ENCODE measurements around the gene RNF130.
"Not testable (repeated sequence)": the region's sequence is repeated elsewhere in the genome, so short reads cannot be mapped to it uniquely, and the experiment has no call there.

Gene RNF130

GRCh38 chr5:179967489-179967888 lies 104.1 kb downstream of the RNF130 start:
- no peak for FAIRE-seq

DNA sequence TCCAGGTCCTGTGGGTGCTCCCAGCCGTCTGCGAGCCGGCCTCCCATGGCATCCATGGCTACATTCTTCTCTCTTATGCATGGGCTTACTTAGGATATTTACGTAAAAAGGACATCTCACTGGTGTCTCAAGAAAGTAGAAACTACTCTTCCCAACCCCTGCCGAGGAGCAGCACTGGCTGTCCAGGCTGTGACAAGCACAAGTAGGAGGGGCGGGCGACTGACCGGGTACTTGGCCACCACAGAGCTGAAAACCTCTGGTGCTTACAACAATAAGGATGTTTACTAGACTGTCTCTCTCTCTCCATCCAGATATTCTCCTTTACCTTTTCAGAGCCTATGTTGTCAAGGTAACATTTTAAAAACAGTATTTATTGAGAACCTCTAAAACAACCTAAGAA lies 107.5 kb downstream of the RNF130 start:
- FAIRE-seq = no peak

DNA sequence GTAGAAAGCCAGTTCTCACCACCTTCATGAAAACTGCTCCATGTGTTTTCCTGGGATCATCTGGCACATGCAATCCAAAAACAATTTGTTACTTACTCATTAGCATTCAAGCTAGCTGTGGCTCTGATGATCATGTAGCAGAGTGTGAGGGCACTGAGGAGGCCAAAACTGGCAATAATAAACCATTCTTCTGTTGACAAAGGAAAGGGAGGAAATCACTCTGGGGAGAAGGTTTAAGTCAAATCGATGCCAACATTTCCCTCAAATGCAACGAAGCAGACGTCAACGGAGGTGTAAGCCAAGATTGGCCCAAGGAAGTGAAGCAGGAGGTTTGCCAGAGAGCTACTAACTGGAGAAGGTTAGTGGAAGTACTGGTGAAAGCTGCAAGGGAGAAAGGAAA lies 108.2 kb downstream of the RNF130 start:
- FAIRE-seq = no peak

DNA sequence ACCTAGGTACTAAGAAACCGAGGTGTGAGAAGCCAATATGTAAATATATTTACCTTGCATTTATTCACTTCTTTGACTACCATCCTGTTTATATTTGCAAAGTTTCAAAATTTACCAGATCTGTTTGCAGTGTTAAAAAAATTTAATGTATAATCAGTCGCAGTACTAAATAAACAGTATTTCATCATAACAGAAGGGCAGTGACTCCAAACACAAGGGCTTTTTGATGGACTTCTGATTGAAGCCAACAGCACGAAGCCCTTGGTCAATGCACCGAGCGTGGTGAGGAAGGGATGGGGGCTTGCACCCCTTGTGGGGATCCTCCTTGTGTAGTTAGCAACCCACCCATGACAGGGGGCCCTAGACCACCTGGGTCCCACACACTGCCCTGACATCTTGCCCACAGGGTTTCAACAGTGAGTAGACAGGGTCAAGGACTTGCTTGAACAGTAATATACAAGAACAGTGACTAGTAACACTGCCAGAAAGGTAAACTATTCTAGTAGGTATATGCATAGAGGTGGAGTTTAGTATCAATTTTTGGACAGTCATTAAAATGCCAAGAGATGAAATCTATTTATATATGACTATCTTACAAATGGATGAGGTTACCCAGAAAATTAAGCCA lies 111.2 kb downstream of the RNF130 start:
- FAIRE-seq = no peak

GRCh38 chr5:179959641-179960040 lies 111.9 kb downstream of the RNF130 start:
- no peak for FAIRE-seq

DNA sequence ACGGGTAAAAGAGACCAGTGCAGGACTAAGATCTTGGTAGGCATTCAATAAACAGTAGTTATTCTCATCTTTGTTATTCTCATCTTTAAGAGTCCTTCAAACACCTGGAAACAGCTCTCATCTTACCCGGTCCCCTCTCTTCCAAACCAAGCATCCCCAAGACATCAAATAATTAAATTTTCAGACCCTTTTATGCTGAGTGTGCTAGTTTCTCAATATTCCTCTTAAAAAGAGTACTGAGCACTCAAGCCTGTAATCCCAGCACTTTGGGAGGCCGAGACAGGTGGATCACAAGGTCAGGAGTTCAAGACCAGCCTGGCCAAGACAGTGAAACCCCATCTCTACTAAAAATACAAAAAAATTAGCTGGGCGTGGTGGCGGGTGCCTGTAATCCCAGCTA lies 112.4 kb downstream of the RNF130 start:
- FAIRE-seq = not testable (repeated sequence)

DNA sequence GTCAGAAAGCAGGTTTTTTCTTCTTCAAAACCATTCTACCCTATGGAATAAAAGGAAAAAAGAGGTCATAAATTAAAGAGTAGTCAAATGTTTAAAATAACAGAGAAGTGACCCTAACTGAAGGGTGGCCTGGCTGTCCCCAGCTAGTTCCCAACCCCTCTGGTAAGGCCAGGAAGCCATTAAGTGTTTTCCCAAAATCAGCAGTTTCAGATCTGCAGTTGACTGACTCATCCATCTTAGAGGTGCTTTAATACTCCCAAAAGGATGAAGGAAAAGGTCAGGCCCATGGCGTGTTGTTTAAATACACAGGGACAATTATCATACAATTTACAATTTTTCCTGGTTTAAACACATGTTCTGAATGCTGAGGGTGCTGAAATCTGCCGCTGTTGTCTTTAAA lies 115.9 kb downstream of the RNF130 start:
- FAIRE-seq = no peak

GRCh38 chr5:179955062-179955461 lies 116.5 kb downstream of the RNF130 start:
- no peak for FAIRE-seq

GRCh38 chr5:179954434-179954833 lies 117.1 kb downstream of the RNF130 start:
- no peak for FAIRE-seq

DNA sequence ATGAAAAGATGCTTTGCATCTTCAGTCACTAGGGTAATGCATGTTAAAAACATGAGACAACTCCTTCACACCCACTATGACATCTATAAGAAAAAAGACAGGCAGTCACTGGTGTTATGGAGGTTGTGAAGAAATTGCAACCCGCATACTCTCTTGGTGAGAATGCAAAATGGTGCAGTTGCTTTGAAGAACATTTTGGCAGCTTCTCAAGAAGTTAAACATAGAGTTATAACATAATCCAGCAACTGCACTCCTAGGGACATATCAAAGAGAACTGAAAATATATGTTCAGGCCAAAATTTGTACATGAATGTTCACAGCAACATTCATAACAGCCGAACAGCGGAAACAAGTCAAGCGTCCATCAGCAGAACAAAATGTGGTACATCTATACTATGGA lies 117.6 kb downstream of the RNF130 start:
- FAIRE-seq = no peak

GRCh38 chr5:179936976-179937681 lies 134.4 kb downstream of the RNF130 start:
- FAIRE-seq = peak; percentile 87

- no peak for FAIRE-seq
These were observed 140.6 kb downstream of the RNF130 start for GRCh38 chr5:179930788-179931473.

GRCh38 chr5:179927824-179928223 lies 143.7 kb downstream of the RNF130 start:
- no peak for FAIRE-seq

GRCh38 chr5:179926657-179927056 lies 144.9 kb downstream of the RNF130 start:
- FAIRE-seq = no peak

DNA sequence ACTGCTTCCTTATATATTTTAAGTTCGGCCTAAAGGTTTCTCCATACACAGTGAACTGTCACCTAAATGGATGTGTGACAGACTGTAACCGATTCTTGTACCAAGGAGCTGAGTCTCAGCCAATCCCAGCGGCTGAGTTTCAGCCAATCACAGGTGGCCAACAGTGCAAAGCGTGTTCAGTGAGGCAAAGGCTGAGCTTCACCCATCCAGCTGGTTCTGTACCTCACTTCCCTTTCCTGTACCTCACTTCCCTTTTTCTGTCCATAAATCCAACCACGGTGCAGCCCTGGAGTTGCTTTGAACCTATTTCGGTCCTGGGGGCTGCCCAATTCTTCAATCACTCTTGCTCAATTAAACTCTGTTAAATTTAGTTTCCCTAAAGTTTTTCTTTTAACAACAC lies 148.1 kb downstream of the RNF130 start:
- FAIRE-seq = no peak

- no peak for FAIRE-seq
These were observed 151.4 kb downstream of the RNF130 start for GRCh38 chr5:179920175-179920574.

DNA sequence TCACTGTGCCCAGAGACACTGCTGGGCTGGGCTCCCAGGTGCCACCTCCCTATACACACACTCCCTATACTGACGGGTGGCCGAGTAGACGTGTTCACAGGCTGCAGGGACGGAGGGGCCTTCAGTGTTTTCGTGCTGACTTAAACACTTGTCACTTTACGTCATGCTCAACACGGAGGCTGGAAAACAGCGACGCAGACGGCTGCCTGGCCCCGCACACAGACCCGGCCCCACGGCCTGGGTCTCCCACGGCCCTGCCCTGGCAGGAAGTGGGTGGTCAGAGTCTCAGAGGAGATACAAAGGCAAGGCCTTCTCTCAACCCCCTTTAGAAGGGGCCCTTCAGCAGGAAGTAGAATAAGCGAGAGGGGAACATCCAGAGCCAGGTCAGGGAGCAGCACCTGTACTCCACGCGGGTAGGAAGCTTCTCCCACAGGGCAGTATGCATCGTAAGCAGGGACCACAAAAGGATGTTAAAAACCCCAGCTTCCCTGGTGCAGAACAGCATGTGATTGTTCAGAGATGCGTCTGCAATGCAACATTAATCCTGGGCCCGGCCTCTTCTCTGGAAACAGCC lies 152.0 kb downstream of the RNF130 start:
- FAIRE-seq = no peak

- FAIRE-seq = no peak
These were observed 152.6 kb downstream of the RNF130 start for GRCh38 chr5:179918742-179919486.

- FAIRE-seq = no peak
These were observed 155.0 kb downstream of the RNF130 start for GRCh38 chr5:179916523-179916922.

DNA sequence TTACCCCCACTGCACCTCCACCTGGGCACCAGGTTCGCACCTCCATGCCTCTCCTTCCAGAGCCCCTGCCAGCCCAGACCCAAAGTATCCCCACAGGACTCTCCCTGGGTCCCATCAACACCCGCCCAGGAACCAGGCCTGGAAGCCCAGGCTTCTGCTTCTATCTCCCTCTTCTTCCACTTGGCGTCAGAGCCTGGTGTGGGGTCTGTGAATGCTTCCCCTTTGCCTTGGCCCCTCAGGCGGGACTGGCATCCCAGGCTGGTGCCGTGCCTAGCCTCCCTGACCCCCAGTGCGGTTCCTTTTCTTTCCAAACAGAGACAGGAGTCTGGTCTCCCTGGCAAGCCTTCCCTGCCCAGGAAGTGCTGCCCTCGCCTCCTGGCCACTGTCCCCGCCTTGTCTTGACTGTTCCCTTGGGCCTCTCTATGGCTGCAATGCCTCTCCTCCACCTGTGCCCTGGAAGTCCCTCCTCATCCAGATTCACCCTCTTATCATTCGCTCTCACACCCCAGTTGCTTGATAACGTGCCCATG lies 156.1 kb downstream of the RNF130 start:
- FAIRE-seq = no peak

DNA sequence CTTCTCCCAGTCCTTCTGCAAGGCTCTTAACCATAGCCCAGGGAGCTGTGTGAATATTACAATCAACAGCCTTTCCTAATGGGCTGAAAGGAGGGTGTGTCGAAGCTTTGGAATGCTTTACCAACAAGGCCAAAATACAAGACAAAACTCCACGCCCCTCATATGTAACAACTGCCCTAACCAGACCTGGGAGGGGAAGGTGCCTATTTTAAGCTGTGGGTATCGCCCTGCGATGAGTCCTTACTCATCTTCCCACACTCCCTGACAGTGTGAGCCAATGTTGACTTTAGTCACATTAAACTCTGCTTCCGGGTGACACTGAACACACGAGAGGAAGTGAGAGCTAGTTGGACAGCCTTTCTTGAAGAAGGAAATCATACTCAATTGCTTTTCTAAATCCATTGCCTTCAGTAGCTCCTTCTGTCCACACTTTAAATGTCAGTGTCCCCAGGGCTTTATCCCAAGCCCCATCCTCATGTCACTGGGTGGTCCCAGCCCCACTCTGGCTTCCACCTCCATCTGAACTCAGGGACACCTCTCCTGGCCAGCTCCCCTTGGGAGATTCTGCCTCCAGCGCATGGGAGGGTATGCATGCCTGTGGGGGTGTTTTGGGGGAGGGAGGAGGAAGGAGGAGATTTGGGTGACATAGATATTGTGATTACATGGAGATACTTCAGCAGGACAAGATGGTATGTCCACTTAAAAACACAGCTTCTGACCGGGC lies 157.4 kb downstream of the RNF130 start:
- no peak for FAIRE-seq

GRCh38 chr5:179913461-179913860 lies 158.1 kb downstream of the RNF130 start:
- FAIRE-seq = no peak
